ENCODE results near the gene PTOV1. TPM values are rescaled to one million over a fixed set of nuclear protein-coding genes. Genes with fewer than 3 reads are reported as not detected.

Gene PTOV1
- total and polyA plus RNA-seq, 2 of the 13 experiments (the other 11 are each of a cell fraction or from before 2014, with no cell fraction given): 63.5 to 68.5 TPM

DNA sequence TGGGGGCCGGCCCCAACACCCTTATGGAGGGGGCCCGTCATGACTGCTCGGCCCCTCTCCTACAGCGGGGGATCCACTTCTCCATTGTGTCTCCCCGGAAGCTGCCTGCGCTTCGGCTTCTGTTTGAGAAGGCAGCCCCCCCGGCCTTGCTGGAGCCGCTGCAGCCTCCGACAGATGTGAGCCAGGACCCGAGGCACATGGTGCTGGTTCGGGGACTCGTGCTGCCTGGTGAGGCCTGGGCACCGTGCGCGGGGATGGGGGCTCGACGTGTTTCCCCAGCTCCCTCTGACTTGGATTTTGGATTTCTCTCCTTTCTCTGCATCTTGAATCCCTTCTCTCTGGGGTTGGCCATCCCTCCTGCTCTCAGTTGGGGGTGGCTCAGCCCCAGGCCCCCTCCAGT lies 21.2 kb upstream of the PTOV1 start:
- H3K36me3 ChIP-seq (replicated peaks in 1 of 2; ENCODE audit: control insufficient read depth in 1 of 2, insufficient read depth in 2 of 2, low read length in 2 of 2): peaks cover 21 to 50% of the 10 kb centered on the region in 2 experiments
- no peaks in the 10 kb centered on the region for H3K4me1 ChIP-seq (ENCODE audit: insufficient read depth, low read length)
- no peak for DNase-seq (ENCODE audit: low spot score)
- POLR2A ChIA-PET: no interaction called here
- FAIRE-seq: no peak
- in situ Hi-C loops (cut with HindIII; ENCODE audit: extremely low pct_ligation_motif_present, low pct_unique_long_range_greater_than_20kb): no loop called here
- CTCF ChIA-PET (ENCODE audit: low intra/inter-chr PET ratio, low total read pairs): no interaction called here
- no peaks in the 10 kb centered on the region for H3K27me3 ChIP-seq (ENCODE audit: control insufficient read depth in 1 of 2, insufficient read depth in 2 of 2, low read length in 2 of 2)
- H4K20me1 ChIP-seq (ENCODE audit: insufficient read depth, low read length): no peaks in the 10 kb centered on the region
- H3K9ac ChIP-seq (ENCODE audit: insufficient read depth, low read depth, low read length): no peak overlapping the region
- H3K27ac ChIP-seq (ENCODE audit: extremely low read length, insufficient read depth, low read length): no peak overlapping the region
- no peak overlapping the region for H2AFZ ChIP-seq (ENCODE audit: low read length)
- no peaks in the 10 kb centered on the region for H3K79me2 ChIP-seq (ENCODE audit: insufficient read depth, low read length)
- no peak for ATAC-seq
- no peak overlapping the region for H3K4me2 ChIP-seq (ENCODE audit: low read depth, low read length)
- BruUV-seq (replicated peaks): no TSS peak
- intact Hi-C loops (cut with micrococcal nuclease; ENCODE audit: unreplicated experiment): no loop called here
- no peaks in the 10 kb centered on the region for H3K9me3 ChIP-seq (ENCODE audit: low read length)
- no peak overlapping the region for H3K4me3 ChIP-seq (replicated peaks in 1 of 3; ENCODE audit: insufficient read depth in 1 of 3, low read depth in 2 of 3, low read length in 3 of 3)
- WGBS (ENCODE audit: low lambda C conversion rate): 95% methylated on average over 11 of the region's 18 CpGs
- TF ChIP-seq, protein P1, sequence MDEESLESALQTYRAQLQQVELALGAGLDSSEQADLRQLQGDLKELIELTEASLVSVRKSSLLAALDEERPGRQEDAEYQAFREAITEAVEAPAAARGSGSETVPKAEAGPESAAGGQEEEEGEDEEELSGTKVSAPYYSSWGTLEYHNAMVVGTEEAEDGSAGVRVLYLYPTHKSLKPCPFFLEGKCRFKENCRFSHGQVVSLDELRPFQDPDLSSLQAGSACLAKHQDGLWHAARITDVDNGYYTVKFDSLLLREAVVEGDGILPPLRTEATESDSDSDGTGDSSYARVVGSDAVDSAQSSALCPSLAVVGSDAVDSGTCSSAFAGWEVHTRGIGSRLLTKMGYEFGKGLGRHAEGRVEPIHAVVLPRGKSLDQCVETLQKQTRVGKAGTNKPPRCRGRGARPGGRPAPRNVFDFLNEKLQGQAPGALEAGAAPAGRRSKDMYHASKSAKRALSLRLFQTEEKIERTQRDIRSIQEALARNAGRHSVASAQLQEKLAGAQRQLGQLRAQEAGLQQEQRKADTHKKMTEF (CRISPR knock-in tag; IDR thresholded peaks at IDR 0.05): no peak
- TF ChIP-seq, protein P2, sequence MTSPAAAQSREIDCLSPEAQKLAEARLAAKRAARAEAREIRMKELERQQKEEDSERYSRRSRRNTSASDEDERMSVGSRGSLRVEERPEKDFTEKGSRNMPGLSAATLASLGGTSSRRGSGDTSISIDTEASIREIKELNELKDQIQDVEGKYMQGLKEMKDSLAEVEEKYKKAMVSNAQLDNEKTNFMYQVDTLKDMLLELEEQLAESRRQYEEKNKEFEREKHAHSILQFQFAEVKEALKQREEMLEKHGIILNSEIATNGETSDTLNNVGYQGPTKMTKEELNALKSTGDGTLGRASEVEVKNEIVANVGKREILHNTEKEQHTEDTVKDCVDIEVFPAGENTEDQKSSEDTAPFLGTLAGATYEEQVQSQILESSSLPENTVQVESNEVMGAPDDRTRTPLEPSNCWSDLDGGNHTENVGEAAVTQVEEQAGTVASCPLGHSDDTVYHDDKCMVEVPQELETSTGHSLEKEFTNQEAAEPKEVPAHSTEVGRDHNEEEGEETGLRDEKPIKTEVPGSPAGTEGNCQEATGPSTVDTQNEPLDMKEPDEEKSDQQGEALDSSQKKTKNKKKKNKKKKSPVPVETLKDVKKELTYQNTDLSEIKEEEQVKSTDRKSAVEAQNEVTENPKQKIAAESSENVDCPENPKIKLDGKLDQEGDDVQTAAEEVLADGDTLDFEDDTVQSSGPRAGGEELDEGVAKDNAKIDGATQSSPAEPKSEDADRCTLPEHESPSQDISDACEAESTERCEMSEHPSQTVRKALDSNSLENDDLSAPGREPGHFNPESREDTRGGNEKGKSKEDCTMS (CRISPR knock-in tag; conservative IDR thresholded peaks at IDR 0.05): no peak
- TF ChIP-seq, protein P3, sequence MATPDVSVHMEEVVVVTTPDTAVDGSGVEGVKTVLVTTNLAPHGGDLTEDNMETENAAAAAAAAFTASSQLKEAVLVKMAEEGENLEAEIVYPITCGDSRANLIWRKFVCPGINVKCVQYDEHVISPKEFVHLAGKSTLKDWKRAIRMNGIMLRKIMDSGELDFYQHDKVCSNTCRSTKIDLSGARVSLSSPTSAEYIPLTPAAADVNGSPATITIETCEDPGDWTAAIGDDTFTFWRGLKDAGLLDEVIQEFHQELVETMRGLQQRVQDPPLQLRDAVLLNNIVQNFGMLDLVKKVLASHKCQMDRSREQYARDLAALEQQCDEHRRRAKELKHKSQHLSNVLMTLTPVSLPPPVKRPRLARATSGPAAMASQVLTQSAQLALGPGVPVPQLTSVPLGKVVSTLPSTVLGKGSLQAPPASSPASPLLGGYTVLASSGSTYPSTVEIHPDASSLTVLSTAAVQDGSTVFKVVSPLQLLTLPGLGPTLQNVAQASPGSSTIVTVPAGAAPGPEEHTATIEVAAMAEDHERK (CRISPR knock-in tag; IDR thresholded peaks at IDR 0.05; ENCODE audit: low read depth): no peak
- TF ChIP-seq KDM1A (CRISPR knock-in tag; IDR thresholded peaks at IDR 0.05) (no peak), KAT8 (CRISPR knock-in tag; IDR thresholded peaks at IDR 0.05) (no peak), GATA4 (IDR thresholded peaks at IDR 0.05; ENCODE audit: borderline replicate concordance, low read depth) (no peak), TP53 (CRISPR knock-in tag; conservative IDR thresholded peaks at IDR 0.05) (no peak), MAFK (conservative IDR thresholded peaks at IDR 0.05 in 1 of 2, IDR thresholded peaks at IDR 0.05 in 1 of 2; ENCODE audit: low read length in 2 of 2) (no peak), EED (CRISPR knock-in tag; IDR thresholded peaks at IDR 0.05) (no peak), NFKBIZ (CRISPR knock-in tag; IDR thresholded peaks at IDR 0.05) (no peak), REPIN1 (CRISPR knock-in tag; IDR thresholded peaks at IDR 0.05; ENCODE audit: borderline replicate concordance, low read depth) (no peak), NFE2L1 (CRISPR knock-in tag; IDR thresholded peaks at IDR 0.05; ENCODE audit: borderline replicate concordance) (no peak), ZNF850 (CRISPR knock-in tag; conservative IDR thresholded peaks at IDR 0.05) (no peak)
- TF ChIP-seq, protein P4, sequence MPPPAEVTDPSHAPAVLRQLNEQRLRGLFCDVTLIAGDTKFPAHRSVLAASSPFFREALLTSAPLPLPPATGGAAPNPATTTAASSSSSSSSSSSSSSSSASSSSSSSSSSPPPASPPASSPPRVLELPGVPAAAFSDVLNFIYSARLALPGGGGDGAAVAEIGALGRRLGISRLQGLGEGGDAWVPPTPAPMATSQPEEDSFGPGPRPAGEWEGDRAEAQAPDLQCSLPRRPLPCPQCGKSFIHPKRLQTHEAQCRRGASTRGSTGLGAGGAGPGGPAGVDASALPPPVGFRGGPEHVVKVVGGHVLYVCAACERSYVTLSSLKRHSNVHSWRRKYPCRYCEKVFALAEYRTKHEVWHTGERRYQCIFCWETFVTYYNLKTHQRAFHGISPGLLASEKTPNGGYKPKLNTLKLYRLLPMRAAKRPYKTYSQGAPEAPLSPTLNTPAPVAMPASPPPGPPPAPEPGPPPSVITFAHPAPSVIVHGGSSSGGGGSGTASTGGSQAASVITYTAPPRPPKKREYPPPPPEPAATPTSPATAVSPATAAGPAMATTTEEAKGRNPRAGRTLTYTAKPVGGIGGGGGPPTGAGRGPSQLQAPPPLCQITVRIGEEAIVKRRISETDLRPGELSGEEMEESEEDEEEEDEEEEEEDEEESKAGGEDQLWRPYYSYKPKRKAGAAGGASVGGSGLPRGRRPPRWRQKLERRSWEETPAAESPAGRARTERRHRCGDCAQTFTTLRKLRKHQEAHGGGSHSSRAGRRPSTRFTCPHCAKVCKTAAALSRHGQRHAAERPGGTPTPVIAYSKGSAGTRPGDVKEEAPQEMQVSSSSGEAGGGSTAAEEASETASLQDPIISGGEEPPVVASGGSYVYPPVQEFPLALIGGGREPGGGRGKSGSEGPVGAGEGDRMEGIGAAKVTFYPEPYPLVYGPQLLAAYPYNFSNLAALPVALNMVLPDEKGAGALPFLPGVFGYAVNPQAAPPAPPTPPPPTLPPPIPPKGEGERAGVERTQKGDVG (CRISPR knock-in tag; IDR thresholded peaks at IDR 0.05; ENCODE audit: borderline replicate concordance): no peak
- TF ChIP-seq, protein P5, sequence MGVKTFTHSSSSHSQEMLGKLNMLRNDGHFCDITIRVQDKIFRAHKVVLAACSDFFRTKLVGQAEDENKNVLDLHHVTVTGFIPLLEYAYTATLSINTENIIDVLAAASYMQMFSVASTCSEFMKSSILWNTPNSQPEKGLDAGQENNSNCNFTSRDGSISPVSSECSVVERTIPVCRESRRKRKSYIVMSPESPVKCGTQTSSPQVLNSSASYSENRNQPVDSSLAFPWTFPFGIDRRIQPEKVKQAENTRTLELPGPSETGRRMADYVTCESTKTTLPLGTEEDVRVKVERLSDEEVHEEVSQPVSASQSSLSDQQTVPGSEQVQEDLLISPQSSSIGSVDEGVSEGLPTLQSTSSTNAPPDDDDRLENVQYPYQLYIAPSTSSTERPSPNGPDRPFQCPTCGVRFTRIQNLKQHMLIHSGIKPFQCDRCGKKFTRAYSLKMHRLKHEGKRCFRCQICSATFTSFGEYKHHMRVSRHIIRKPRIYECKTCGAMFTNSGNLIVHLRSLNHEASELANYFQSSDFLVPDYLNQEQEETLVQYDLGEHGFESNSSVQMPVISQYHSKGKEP (CRISPR knock-in tag; IDR thresholded peaks at IDR 0.05): no peak

All from HepG2 (cell line).